GM18519 (cell line): ENCODE results near the gene RPP25L.

Experiments
- ATAC-seq: cut with Tn5 transposase; IDR thresholded peaks from one replicate; pipeline ENCODE4 v1.9.1; 2021; ENCODE audit warnings: mild to moderate bottlenecking, moderate library complexity; ENCODE audit not compliant: unreplicated experiment, low FRiP score

The RPP25L gene

DNA sequence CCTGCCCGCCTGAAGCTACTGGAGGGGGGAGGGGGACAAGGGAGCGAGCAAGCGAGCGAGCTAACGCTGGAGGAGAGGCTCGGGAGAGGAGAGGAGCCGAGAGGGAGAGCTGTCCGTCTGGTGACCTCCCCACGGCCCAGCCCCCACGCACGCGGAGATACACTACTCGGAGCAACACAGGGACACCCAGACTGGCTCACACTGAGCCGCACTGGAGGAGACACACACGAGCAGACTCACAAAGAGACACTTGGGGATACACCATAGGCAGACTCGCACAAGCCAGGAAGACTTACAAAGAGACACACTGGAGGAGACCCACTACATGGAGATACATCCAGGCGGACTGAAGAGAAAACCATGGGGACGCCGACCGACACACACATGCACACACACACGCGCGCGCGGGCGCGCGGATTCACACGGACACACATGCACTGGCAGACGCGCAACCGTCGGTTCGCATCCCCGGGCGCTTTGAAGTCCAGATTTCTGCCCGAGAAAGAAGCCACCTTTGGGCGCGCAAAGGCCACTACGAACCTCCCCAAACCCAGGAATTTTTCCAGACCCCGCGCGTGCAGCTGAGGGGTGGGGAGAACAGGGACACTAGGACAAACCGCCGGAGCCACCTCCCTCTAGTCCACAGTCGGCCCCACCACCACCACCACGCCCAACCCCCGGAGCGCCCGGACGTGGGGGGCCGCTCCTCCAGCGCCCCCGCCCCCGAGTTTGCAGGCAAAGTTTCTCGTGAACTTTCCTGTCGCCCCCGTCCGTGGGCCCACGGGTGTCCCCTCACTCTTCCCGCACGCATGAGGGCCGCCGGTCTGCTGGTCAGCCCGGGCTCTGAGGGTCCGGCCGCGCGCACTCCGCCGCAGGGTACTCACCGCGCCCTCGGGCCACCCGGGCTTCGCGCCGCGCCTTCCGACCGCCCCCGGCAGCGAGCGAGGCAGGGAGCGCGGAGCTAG, 22.9 kb downstream of the RPP25L start:
- ATAC-seq, result no peak

- no peak for ATAC-seq
Measured at GRCh38 chr9:34587271-34587670, 24.6 kb downstream of the RPP25L start.

DNA sequence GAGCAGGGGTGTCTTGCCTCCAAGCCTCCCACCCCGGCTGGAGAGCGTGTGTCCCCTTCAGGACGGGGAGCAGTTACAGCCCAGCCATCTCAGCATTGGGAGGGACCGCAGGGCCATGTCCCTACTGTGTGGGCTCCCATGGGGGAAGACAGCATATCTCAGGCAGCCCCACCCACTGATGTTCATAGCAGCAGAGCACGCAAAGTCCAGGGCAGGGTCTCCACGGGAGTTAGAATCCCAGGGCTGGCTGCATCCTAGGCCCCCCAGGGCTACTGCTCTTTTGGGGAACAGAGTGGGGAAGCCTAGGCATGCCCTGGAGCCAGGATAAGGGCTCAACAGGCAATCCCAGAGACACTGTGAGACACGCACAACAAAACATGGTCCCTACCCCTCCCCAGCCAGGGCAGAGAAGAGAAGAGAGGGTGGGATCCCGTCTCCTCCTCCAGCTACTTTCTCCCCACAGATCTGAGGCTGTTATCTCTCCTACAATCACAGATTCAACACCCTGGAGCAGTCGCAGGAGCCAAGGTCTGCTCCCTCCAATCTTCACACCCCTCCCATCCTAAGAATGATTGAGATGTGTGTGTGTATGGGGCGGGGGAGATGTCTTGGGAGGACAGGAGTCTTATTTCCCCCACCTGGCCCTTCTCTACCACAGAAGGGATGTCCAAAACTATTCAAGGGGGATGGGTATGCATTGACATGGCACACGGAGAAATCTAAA, 25.8 kb downstream of the RPP25L start:
- no peak for ATAC-seq

DNA sequence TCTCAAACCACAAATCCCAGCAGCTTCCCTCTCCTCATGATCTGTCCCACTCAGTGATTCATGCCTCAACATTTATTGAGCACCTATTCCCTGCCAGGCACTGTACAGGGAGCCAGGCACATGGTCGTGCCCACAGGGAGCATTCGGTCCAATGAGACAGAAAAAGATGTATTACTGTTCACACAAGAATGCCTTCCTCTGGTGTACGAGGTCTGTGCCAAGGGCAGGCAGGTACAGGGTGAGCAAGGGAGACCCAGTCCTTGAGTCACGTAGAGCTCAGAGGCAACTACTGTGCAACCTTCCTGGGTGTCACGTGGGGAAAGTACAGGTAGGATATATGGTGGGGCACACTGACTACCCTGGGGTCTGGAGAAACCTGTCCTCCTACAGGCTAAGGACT, 26.9 kb downstream of the RPP25L start:
- no peak for ATAC-seq

DNA sequence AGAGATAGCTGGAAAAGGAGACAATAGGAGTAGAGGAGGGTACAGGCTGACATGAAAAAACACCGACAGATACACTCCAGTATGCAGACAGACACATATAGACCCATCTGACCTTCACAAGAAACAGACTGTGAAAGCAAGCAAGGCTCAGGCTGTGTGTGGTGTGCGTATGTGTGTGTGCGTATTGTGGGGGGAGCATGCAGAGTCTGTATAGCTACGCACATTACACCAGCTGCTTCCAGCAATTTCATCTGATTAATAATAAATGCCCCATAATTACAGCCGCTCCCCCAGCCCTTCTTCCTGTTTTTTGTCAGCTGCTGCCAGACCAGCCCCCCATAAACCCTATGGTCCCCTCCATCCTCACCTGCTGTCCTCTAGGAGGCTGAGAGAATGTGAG, 29.1 kb downstream of the RPP25L start:
- ATAC-seq, result no peak

GRCh38 chr9:34581318-34581717, 30.6 kb downstream of the RPP25L start:
- ATAC-seq, result no peak

GRCh38 chr9:34580358-34580757, 31.5 kb downstream of the RPP25L start:
- ATAC-seq, result no peak

DNA sequence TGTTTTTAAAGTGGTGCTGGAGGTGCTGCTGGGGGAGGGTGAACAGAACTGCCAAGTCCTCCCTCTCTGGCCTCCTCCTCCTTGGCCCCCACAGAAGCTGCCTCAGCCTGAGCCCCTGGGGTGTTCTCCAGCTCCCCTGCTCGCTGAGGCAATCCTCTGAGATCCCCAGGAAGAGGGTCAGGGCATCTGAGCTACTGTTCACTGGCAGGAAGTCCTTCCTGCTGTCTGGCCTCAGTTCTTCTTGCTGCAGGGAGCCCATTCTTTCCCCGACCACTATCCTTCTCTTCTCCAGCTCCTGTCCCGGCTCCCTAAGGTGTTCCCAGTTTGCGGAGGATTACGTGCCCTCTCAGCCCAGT, 32.1 kb downstream of the RPP25L start:
- no peak for ATAC-seq

GRCh38 chr9:34579104-34579807, 32.6 kb downstream of the RPP25L start:
- ATAC-seq, result no peak

GRCh38 chr9:34578241-34579103, 33.4 kb downstream of the RPP25L start:
- no peak for ATAC-seq

DNA sequence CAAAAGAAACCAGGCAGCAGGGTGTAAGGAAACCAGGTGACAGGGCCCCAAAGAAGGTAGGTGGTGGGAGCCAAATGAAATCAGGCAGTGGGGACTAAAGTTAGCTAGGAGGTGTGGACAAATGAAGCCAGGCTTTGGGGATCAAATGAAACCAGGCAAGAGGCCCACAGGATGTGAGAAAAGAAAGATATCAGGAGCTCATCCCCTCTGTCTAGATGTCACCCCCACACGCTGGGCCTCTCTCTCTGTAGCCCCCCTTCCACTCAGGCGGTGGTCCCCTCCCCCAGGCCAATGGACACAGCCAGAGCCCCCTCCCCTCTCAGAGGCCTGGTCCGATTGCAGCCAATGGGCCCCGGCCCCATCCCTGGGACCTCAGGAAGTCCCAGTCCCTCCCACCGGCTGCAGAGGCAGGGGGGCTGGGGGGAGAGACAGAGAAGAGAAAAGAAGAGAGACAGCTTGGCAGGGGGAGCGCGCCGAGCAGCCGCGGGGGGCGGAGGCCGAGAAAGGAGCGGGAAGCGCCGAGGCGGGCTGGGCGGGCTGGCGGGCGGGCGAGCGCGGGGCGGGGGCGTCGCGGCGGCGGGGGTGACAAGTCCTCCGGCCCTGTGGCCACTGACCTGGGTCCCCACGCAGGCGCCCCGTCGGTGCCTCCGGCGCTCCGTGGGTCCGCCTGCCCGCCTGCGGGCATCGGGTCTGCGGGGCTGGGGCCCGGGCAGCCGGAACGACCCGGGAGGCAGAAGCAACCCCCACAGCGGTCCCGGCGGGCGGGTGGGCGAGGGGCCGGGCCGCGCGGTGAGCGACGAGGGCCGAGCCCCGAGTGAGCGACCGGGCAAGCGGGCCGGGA, 34.3 kb downstream of the RPP25L start:
- ATAC-seq, result no peak

- ATAC-seq, result no peak
Measured at GRCh38 chr9:34576597-34577399, 35.1 kb downstream of the RPP25L start.

DNA sequence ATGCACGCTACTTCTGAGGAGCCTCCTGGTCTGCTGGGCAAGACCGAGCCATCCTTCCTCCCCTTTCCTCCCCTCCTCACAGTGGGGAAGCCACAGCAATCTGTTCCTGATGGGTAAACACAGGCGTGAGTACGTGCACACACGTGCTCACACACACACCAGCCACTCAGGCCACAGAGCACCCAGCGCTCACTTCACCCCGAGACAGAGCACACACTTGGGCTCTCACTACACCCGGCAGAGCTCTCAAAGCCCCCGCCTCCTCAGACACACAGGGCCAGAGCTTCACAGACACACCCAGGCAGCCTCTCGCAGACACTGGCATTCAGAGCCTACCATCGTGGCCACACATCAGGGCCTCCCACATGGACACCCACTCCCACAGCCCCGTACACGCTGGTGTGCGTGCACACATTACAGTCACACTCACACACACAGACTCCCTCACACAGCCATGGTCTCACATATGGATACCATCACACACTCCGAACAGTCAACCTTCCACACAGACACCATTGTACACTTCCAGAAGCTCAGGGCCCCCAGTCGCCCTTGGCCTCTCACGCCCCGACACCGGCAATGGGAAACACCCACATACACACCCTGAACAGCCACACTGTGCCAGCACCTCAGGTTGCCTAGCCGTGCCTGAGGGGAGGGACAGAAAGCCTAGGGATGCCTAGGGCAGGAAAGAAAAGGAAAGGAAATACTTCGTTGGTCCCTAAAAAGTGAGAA, 35.9 kb downstream of the RPP25L start:
- ATAC-seq, result no peak

- ATAC-seq, result no peak
Measured at GRCh38 chr9:34575241-34575640, 36.7 kb downstream of the RPP25L start.

- no peak for ATAC-seq
Measured at GRCh38 chr9:34574571-34574970, 37.3 kb downstream of the RPP25L start.

- no peak for ATAC-seq
Measured at GRCh38 chr9:34573599-34574325, 38.1 kb downstream of the RPP25L start.

DNA sequence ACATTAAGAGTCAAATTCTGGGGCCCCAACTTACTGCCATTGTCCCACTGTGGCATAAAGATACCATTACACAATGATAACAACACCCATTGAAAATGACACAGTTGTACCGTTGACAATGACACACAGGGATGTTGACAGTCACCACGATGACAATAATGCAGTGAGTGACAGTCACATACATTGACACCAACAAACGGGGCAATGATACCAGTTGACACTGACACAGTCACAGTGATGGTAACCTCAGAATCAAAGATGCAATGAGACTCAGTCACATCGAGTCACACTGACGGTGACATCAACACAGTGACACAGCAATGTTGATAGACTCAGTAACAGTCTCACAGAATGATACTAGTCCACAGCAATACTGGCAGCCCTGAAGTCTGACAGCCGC, 39.3 kb downstream of the RPP25L start:
- ATAC-seq, result no peak
